K562 (cell line): ENCODE results near the gene CA7. TPM values are rescaled to one million over a fixed set of nuclear protein-coding genes. Genes with fewer than 3 reads are reported as not detected.

Experiments used
- C11orf30 ChIP-seq: fragments of 450-650 bp; IDR thresholded peaks from 2 replicates; pipeline ENCODE4 v1.6.1; 2016; ENCODE audit warnings: low read depth, mild to moderate bottlenecking
- CAMTA2 ChIP-seq: fragments of 250-450 bp; sonication (Bioruptor Pico); conservative IDR thresholded peaks from 2 replicates; pipeline ENCODE4 v1.5.1; 2022
- CREM ChIP-seq: IDR thresholded peaks from 2 replicates; pipeline ENCODE4 v1.6.1; 2014; ENCODE audit warnings: antibody characterized with exemption, low read depth
- KDM4B ChIP-seq, 2 experiments: fragments of 450-650 bp in 1 of 2; sonication (generic) in 1 of 2; IDR thresholded peaks; 2 replicates each; pipeline ENCODE4 v1.6.1; 2016 to 2017; ENCODE audit warnings: borderline replicate concordance in 2 of 2, antibody characterized with exemption in 1 of 2, low read depth in 1 of 2, mild to moderate bottlenecking in 1 of 2
- NR3C1 ChIP-seq: sonication (generic); formaldehyde crosslinking; IDR thresholded peaks from 2 replicates; pipeline ENCODE4 v1.8.1; 2022; ENCODE audit warnings: missing genetic modification reagents
- PHF8 ChIP-seq: fragments of 200-600 bp; sonication (generic); IDR thresholded peaks from 2 replicates; pipeline ENCODE4 v1.6.1; 2012; ENCODE audit warnings: mixed run types, mild to moderate bottlenecking, inconsistent platforms, low read length, moderate library complexity, borderline replicate concordance
- SRSF3 ChIP-seq: fragments of 200-400 bp; formaldehyde crosslinking; IDR thresholded peaks from 2 replicates; pipeline ENCODE4 v1.6.1; 2016; ENCODE audit warnings: mild to moderate bottlenecking, low read length, moderate library complexity; ENCODE audit not compliant: insufficient read depth
- THRAP3 ChIP-seq: fragments of 450-650 bp; IDR thresholded peaks from 2 replicates; pipeline ENCODE4 v1.6.1; 2016; ENCODE audit warnings: mild to moderate bottlenecking, inconsistent platforms, borderline replicate concordance
- TRIM24 ChIP-seq, 2 experiments: fragments of 450-650 bp; IDR thresholded peaks; 2 replicates each; pipeline ENCODE4 v1.6.1; 2016
- ZNF253 ChIP-seq: fragments of 250-450 bp; sonication (Bioruptor Pico); conservative IDR thresholded peaks from 2 replicates; pipeline ENCODE4 v1.6.1; 2021; ENCODE audit warnings: mild to moderate bottlenecking
- polyA plus RNA-seq, 8 experiments: library from polyadenylated mRNA; depleted of rRNA in 4 of 8; stranded (reverse) in 5 of 8; unstranded in 3 of 8; fragments of >200 nt; fragmentation: Nextera tagmentation in 2 of 8; fragmentation: Illumina TruSeq in 1 of 8; extraction: Ambion mirVana in 2 of 8; extraction: Trizol in 1 of 8; gene quantifications; 2 replicates each; pipeline versions ENCODE4 v1.2.1 to v1.2.3, GENCODE V29; 2011 to 2014; ENCODE audit warnings: inconsistent platforms in 1 of 8, missing spikeins in 1 of 8
- total RNA-seq, 7 experiments: library from RNA; depleted of rRNA in 6 of 7; stranded (reverse); fragments of >200 nt in 6 of 7; fragmentation: Illumina TruSeq in 2 of 7; extraction: Trizol in 2 of 7; gene quantifications; 2 replicates each; pipeline versions ENCODE4 v1.2.1 to v1.2.3, GENCODE V29; 2011 to 2021; ENCODE audit warnings: low replicate concordance in 1 of 7
- TF ChIP-seq, protein P1 (sequence below): fragments of 450-650 bp; IDR thresholded peaks from 2 replicates; pipeline ENCODE4 v1.6.1; 2016; ENCODE audit warnings: mild to moderate bottlenecking
- TF ChIP-seq, protein P2 (sequence below): fragments of 450-650 bp; IDR thresholded peaks from 2 replicates; pipeline ENCODE4 v1.6.1; 2016; ENCODE audit warnings: antibody characterized with exemption
- TF ChIP-seq, protein P3 (sequence below), 2 experiments: fragments of 450-650 bp; IDR thresholded peaks; 2 replicates each; pipeline ENCODE4 v1.6.1; 2016; ENCODE audit warnings: mild to moderate bottlenecking in 2 of 2, borderline replicate concordance in 1 of 2, low read depth in 1 of 2, moderate library complexity in 1 of 2

Gene CA7
- total and polyA plus RNA-seq, 9 of the 15 experiments (the other 6 are each of a cell fraction or from before 2014, with no cell fraction given): 0.03 to 0.07 (median 0.05) TPM; not detected in 5

DNA sequence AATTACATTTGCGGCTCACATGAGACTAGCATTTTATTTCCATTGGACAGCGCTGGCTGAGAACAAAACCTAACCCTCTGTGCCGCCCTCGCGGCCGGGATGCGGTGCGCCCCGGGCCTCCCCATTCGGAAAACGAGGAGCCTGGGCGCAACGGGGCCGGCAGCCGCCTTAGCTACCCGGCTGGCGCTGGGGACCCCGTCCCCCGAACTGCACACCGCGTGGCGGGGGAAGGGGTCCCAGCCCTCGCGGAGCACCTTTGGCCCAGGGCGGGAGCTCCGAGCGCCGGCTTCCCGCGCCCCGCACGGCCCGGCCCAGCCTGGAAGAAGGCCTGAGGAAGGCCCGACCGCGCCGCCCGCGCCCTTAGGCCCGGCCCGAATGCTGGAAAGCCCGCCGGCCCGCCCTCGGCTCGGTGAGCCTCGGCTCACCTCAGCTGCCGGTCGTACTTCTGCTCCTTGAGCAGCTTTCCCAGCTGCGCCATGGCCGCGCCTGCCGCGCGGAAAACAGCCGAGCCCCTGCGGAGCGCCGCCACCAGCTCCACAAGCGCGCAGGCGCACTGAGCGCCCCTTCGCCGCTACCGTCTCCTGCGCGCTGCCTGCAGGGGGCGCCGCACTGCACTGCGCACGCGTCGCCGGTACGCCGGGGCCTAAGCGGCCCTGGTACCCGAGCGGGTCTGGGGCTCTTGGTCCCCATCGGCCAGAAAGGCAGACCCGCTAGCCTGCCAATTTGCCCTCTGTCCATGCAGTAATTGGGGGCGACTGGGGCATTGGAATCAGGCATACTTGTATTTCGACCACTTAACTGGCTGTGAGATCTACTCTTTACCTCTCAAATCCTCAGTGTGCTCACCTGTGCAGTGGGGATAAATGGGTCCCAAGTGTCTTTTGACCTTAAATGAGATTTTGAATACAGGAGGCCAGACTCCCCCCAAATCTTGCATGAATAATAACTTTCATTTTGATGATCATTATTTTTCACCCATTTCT, 13.5 kb upstream of the CA7 start, which contains the start of gene NAE1 (continued):
- TF ChIP-seq NR3C1 (CRISPR knock-in tag) (peak; percentile 88), C11orf30 (no peak), ZNF253 (no peak), SRSF3 (no peak), TRIM24 (IDR thresholded peaks at IDR 0.05) (no peak), THRAP3 (no peak), KDM4B (IDR thresholded peaks at IDR 0.05; ENCODE audit: borderline replicate concordance in 2 of 2, low read depth in 1 of 2) (no peak), PHF8 (peak; percentile 98), CREM (peak; percentile 83), CAMTA2 (0 out of 2 replicates have a peak, but pooled peaks have one; percentile 46)
- TF ChIP-seq, protein P1, sequence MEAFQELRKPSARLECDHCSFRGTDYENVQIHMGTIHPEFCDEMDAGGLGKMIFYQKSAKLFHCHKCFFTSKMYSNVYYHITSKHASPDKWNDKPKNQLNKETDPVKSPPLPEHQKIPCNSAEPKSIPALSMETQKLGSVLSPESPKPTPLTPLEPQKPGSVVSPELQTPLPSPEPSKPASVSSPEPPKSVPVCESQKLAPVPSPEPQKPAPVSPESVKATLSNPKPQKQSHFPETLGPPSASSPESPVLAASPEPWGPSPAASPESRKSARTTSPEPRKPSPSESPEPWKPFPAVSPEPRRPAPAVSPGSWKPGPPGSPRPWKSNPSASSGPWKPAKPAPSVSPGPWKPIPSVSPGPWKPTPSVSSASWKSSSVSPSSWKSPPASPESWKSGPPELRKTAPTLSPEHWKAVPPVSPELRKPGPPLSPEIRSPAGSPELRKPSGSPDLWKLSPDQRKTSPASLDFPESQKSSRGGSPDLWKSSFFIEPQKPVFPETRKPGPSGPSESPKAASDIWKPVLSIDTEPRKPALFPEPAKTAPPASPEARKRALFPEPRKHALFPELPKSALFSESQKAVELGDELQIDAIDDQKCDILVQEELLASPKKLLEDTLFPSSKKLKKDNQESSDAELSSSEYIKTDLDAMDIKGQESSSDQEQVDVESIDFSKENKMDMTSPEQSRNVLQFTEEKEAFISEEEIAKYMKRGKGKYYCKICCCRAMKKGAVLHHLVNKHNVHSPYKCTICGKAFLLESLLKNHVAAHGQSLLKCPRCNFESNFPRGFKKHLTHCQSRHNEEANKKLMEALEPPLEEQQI: no peak
- TF ChIP-seq, protein P2, sequence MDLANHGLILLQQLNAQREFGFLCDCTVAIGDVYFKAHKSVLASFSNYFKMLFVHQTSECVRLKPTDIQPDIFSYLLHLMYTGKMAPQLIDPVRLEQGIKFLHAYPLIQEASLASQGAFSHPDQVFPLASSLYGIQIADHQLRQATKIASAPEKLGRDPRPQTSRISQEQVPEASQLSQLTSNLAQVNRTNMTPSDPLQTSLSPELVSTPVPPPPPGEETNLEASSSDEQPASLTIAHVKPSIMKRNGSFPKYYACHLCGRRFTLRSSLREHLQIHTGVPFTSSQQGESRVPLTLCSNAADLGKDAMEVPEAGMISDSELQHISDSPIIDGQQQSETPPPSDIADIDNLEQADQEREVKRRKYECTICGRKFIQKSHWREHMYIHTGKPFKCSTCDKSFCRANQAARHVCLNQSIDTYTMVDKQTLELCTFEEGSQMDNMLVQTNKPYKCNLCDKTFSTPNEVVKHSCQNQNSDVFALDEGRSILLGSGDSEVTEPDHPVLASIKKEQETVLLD: 0 out of 2 replicates have a peak, but pooled peaks have one; percentile 86
- TF ChIP-seq, protein P3, sequence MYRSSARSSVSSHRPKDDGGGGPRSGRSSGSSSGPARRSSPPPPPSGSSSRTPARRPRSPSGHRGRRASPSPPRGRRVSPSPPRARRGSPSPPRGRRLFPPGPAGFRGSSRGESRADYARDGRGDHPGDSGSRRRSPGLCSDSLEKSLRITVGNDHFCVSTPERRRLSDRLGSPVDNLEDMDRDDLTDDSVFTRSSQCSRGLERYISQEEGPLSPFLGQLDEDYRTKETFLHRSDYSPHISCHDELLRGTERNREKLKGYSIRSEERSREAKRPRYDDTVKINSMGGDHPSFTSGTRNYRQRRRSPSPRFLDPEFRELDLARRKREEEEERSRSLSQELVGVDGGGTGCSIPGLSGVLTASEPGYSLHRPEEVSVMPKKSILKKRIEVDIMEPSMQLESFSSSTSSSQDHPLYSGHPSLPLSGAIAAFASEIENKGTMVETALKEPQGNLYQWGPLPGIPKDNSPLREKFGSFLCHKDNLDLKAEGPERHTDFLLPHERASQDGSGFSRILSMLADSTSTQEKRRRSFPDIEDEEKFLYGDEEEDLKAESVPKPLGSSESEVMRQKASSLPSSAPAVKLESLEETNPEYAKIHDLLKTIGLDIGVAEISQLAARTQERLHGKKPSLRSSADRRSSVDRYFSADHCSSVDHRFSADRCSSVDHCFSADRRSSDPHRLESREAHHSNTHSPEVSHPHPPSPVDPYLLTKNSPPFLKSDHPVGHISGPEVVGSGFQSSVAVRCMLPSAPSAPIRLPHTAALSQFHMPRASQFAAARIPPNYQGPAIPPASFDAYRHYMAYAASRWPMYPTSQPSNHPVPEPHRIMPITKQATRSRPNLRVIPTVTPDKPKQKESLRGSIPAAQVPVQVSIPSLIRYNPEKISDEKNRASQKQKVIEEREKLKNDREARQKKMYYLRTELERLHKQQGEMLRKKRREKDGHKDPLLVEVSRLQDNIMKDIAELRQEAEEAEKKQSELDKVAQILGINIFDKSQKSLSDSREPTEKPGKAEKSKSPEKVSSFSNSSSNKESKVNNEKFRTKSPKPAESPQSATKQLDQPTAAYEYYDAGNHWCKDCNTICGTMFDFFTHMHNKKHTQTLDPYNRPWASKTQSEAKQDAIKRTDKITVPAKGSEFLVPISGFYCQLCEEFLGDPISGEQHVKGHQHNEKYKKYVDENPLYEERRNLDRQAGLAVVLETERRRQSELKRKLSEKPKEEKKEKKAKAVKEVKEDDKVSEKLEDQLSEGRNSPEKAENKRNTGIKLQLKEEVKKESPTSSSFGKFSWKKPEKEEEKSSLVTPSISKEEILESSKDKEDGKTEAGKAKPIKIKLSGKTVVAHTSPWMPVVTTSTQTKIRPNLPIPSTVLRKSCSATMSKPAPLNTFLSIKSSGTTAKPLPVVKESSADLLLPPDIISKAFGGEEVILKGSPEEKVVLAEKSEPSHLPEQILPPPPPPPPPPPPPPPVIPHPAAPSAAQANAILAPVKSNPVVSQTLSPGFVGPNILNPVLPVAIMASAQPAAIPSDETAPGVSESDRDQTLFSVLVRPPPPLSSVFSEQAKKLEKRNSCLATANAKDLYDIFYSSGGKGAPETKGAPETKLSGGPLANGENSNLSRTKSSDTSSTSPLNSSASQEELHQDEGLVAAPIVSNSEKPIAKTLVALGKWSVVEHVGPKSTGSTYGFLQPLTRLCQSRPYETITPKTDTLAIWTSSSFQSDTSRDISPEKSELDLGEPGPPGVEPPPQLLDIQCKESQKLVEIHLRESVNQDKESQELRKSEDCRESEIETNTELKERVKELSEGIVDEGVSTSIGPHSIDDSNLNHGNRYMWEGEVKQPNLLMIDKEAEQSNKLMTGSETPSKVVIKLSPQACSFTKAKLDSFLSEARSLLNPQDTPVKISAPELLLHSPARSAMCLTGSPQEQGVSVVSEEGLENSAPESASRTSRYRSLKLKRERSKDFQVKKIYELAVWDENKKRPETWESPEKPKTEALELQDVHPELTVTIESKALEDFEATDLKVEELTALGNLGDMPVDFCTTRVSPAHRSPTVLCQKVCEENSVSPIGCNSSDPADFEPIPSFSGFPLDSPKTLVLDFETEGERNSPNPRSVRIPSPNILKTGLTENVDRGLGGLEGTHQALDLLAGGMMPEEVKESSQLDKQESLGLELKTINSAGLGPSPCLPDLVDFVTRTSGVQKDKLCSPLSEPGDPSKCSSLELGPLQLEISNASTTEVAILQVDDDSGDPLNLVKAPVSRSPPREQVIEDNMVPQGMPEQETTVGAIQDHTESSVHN (IDR thresholded peaks at IDR 0.05; ENCODE audit: borderline replicate concordance in 1 of 2, low read depth in 1 of 2): no peak
